Nephron (organoid): ENCODE data around the gene KCNJ18.
"Not testable (repeated sequence)": the region's sequence is repeated elsewhere in the genome, so short reads cannot be mapped to it uniquely, and the experiment has no call there.

Experiments
- H3K27ac Mint-ChIP-seq, 3 experiments: 2 replicates each; pipeline ENCODE4 v1.8.0; 2020; ENCODE audit warnings: mixed read lengths in 3 of 3, mild to moderate bottlenecking in 2 of 3, moderate library complexity in 1 of 3
- H3K27me3 Mint-ChIP-seq: 2 replicates; pipeline ENCODE4 v1.8.0; 2021; ENCODE audit warnings: low read depth, mild to moderate bottlenecking, moderate library complexity, mixed read lengths
- H3K36me3 Mint-ChIP-seq: 2 replicates; pipeline ENCODE4 v1.8.0; 2020; ENCODE audit warnings: low read depth, mixed read lengths
- H3K4me1 Mint-ChIP-seq: 2 replicates; pipeline ENCODE4 v1.8.0; 2020; ENCODE audit warnings: mixed read lengths
- H3K4me3 Mint-ChIP-seq, 3 experiments: 2 replicates each; pipeline ENCODE4 v1.8.0; 2020; ENCODE audit warnings: mild to moderate bottlenecking in 3 of 3, mixed read lengths in 3 of 3, moderate library complexity in 2 of 3
- H3K9me3 Mint-ChIP-seq: 2 replicates; pipeline ENCODE4 v1.8.0; 2020; ENCODE audit warnings: mixed read lengths
- TF ChIP-seq, protein P1 (sequence below), 3 experiments: fragments of 200-600 bp; sonication (generic); IDR thresholded peaks; one replicate each; pipeline ENCODE4 v1.5.0; 2021; ENCODE audit warnings: antibody characterized with exemption in 3 of 3; ENCODE audit not compliant: unreplicated experiment in 3 of 3

The KCNJ18 gene

DNA sequence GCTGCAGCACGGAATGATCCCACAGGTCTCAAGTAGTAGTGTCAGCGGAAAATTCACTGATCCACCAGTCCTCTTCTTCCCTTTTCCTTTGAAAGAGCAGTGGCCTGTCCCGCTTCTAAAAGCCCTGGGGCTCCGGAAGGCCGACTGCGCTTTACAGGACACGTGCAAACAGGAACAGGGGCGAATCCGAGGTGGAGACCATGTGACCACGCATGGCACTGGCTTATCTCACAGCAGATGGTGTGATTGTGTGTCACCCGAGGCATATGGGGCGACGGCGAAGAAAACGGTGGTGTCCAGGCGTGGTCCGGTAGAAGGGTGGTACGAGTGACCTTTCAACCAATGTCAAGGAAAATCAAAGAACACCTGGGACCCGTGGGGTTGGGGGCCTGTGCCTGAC, 12.0 kb upstream of the KCNJ18 start:
- Mint-ChIP-seq H3K9me3 (peaks cover 52% of the 10 kb centered on the region), H3K4me1 (no peaks in the 10 kb centered on the region), H3K36me3 (peaks cover 12% of the 10 kb centered on the region), H3K27me3 (peaks cover 5% of the 10 kb centered on the region), H3K4me3 (no peak overlapping the region), H3K27ac (no peak overlapping the region)
- TF ChIP-seq, protein P1, sequence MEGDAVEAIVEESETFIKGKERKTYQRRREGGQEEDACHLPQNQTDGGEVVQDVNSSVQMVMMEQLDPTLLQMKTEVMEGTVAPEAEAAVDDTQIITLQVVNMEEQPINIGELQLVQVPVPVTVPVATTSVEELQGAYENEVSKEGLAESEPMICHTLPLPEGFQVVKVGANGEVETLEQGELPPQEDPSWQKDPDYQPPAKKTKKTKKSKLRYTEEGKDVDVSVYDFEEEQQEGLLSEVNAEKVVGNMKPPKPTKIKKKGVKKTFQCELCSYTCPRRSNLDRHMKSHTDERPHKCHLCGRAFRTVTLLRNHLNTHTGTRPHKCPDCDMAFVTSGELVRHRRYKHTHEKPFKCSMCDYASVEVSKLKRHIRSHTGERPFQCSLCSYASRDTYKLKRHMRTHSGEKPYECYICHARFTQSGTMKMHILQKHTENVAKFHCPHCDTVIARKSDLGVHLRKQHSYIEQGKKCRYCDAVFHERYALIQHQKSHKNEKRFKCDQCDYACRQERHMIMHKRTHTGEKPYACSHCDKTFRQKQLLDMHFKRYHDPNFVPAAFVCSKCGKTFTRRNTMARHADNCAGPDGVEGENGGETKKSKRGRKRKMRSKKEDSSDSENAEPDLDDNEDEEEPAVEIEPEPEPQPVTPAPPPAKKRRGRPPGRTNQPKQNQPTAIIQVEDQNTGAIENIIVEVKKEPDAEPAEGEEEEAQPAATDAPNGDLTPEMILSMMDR (IDR thresholded peaks at IDR 0.05; ENCODE audit: unreplicated experiment in 3 of 3) = no peak

DNA sequence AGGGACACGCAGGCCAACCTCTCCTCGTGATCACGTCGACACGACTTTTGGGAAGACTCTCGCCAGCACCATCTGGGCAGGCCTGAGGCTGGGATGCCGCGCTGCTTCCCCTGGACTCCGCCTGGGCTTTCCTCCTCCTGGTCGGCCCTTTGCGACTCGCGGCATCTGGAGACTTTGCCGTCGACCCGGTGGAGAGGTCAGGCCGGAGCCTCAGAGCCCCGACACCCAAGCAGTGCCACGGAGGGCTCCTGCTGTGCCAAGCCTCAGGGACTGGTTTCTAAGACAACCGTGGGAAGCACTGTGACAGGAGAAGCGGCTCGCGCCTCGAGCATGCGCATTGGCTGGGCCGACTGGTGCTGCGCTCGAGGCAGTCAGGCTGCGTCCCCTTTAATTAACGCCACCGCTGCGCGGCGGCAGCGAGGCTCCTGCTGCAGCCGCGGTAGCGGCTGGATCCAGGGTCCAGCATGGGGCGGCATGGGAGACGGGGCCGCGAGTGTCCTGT, 11.4 kb upstream of the KCNJ18 start:
- H3K9me3 Mint-ChIP-seq = peaks cover 47% of the 10 kb centered on the region
- H3K4me3 Mint-ChIP-seq, H3K27me3 Mint-ChIP-seq, H3K4me1 Mint-ChIP-seq, H3K27ac Mint-ChIP-seq, H3K36me3 Mint-ChIP-seq: not testable (repeated sequence)

DNA sequence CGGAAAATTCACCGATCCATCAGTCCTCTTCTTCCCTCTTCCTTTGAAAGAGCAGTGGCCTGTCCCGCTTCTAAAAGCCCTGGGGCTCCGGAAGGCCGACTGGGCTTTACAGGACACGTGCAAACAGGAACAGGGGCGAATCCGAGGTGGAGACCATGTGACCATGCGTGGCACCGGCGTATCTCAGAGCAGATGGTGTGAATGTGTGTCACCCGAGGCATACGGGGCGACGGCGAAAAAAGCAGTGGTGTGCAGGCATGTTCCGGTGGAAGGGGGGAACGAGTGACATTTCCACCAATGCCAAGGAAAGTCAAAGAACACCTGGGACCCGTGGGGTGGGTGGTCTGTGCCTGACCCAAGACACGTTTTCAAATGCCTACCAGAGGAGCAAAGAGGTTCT, 10.7 kb upstream of the KCNJ18 start:
- not testable (repeated sequence) for H3K27ac Mint-ChIP-seq, H3K36me3 Mint-ChIP-seq, H3K27me3 Mint-ChIP-seq, H3K4me3 Mint-ChIP-seq, H3K4me1 Mint-ChIP-seq
- H3K9me3 Mint-ChIP-seq = peaks cover 46% of the 10 kb centered on the region

DNA sequence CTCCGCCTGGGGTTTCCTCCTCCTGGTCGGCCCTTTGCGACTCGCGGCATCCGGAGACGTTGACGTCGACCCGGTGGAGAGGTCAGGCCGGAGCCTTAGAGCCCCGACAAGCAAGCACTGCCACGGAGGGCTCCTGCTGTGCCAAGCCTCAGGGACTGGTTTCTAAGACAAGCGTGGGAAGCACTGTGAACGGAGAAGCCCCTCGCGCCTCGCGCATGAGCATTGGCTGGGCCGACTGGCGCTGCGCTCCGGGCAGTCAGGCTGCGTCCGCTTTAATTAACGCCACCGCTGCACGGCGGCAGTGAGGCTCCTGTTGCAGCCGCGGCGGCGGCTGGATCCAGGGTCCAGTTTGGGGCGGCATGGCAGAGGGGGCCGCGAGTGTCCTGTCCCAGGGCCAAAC, 10.2 kb upstream of the KCNJ18 start:
- H3K4me3 Mint-ChIP-seq, H3K27ac Mint-ChIP-seq, H3K4me1 Mint-ChIP-seq, H3K27me3 Mint-ChIP-seq: not testable (repeated sequence)
- Mint-ChIP-seq H3K9me3 (peaks cover 46% of the 10 kb centered on the region), H3K36me3 (peaks cover 13% of the 10 kb centered on the region)

DNA sequence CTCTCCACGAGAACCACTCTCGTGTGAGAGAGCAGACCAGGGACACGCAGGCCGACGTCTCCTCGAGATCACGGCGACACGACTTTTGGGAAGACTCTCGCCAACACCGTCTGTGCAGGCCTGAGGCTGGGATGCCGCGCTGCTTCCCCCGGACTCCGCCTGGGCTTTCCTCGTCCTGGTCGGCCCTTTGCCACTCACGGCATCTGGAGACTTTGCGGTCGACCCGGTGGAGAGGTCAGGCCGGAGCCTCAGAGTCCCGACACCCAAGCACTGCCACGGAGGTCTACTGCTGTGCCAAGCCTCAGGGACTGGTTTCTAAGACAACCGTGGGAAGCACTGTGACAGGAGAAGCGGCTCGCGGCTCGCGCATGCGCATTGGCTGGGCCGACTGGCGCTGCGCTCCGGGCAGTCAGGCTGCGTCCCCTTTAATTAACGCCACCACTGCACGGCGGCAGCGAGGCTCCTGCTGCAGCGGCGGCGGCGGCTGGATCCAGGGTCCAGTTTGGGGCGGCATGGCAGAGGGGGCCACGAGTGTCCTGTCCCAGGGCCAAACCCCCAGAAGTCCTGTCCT, 9.1 kb upstream of the KCNJ18 start:
- not testable (repeated sequence) for H3K36me3 Mint-ChIP-seq, H3K27me3 Mint-ChIP-seq, H3K27ac Mint-ChIP-seq, H3K4me1 Mint-ChIP-seq, H3K4me3 Mint-ChIP-seq
- H3K9me3 Mint-ChIP-seq = peaks cover 42% of the 10 kb centered on the region

DNA sequence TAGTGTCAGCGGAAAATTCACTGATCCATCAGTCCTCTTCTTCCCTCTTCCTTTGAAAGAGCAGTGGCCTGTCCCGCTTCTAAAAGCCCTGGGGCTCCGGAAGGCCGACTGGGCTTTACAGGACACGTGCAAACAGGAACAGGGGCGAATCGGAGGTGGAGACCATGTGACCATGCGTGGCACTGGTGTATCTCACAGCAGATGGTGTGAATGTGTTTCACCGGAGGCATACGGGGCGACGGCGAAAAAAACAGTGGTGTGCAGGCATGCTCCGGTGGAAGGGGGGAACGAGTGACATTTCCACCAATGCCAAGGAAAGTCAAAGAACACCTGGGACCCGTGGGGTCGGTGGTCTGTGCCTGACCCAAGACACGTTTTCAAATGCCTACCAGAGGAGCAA, 8.4 kb upstream of the KCNJ18 start:
- not testable (repeated sequence) for H3K4me3 Mint-ChIP-seq, H3K27ac Mint-ChIP-seq, H3K4me1 Mint-ChIP-seq, H3K27me3 Mint-ChIP-seq, H3K36me3 Mint-ChIP-seq
- H3K9me3 Mint-ChIP-seq = peaks cover 39% of the 10 kb centered on the region

DNA sequence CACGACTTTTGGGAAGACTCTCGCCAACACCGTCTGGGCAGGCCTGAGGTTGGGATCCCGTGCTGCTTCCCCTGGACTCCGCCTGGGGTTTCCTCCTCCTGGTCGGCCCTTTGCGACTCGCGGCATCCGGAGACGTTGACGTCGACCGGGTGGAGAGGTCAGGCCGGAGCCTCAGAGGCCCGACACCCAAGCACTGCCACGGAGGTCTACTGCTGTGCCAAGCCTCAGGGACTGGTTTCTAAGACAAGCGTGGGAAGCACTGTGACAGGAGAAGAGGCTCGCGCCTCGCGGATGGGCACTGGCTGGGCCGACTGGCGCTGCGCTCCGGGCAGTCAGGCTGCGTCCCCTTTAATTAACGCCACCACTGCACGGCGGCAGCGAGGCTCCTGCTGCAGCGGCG, 7.9 kb upstream of the KCNJ18 start:
- H3K4me3 Mint-ChIP-seq, H3K27me3 Mint-ChIP-seq, H3K27ac Mint-ChIP-seq, H3K36me3 Mint-ChIP-seq, H3K4me1 Mint-ChIP-seq: not testable (repeated sequence)
- peaks cover 35% of the 10 kb centered on the region for H3K9me3 Mint-ChIP-seq

DNA sequence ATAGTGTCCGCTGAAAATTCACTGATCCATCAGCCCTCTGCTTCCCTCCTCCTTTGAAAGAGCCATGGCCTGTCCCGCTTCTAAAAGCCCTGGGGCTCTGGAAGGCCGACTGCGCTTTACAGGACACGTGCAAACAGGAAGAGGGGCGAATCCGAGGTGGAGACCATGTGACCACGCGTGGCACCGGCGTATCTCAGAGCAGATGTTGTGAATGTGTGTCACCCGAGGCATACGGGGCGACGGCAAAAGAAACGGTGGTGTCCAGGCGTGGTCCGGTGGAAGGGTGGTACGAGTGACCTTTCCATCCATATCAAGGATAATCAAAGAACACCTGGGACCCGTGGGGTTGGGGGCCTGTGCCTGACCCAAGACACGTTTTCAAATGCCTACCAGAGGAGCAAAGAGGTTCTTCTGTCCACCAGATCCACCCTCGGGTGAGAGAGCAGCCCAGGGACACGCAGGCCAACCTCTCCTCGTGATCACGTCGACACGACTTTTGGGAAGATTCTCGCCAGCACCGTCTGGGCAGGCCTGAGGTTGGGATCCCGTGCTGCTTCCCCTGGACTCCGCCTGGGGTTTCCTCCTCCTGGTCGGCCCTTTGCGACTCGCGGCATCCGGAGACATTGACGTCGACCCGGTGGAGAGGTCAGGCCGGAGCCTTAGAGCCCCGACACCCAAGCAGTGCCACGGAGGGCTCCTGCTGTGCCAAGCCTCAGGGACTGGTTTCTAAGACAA, 7.1 kb upstream of the KCNJ18 start:
- H3K27ac Mint-ChIP-seq = not testable (repeated sequence)

DNA sequence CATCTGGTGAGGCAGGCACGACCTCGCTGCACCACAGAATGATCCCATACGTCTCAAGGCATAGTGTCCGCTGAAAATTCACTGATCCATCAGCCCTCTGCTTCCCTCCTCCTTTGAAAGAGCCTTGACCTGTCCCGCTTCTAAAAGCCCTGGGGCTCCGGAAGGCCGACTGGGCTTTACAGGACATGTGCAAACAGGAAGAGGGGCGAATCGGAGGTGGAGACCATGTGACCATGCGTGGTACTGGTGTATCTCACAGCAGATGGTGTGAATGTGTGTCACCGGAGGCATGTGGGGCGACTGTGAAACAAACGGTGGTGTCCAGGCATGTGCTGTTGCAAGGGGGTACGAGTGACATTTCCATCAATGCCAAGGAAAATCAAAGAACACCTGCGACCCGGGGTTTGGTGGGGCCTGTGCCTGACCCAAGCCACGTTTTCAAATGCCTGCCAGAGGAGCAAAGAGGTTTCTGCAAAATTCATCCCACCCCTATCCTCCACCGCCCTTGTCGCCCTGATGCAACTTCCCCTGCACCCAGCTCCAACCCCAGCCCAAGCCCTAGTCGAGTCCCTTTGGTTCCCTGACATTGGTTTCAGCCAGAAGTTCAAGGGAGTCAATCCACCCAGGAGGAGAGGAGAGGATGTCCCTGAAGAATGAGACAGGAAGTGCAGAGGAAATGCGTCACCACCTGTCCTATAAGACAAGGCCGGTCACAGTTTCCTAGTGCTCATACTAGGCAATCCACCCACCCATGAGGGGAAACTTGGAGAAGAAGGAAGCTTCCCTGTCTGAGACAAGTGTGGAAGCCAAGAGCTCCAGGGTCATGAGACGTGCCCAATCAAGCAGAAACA, 5.9 kb upstream of the KCNJ18 start:
- Mint-ChIP-seq H3K4me1 (no peaks in the 10 kb centered on the region), H3K27me3 (no peaks in the 10 kb centered on the region), H3K4me3 (no peak overlapping the region), H3K36me3 (peaks cover 6% of the 10 kb centered on the region), H3K27ac (no peak overlapping the region), H3K9me3 (peaks cover 40% of the 10 kb centered on the region)
- TF ChIP-seq, protein P1 (IDR thresholded peaks at IDR 0.05; ENCODE audit: unreplicated experiment in 3 of 3) = no peak

More for the DNA sequence above, 7.1 kb upstream of the KCNJ18 start:
- not testable (repeated sequence) for H3K4me3 Mint-ChIP-seq, H3K36me3 Mint-ChIP-seq, H3K4me1 Mint-ChIP-seq, H3K27me3 Mint-ChIP-seq
- H3K9me3 Mint-ChIP-seq = peaks cover 37% of the 10 kb centered on the region
